GM13976 (cell line): Measurements from ENCODE around the gene RAF1.
"Not testable (repeated sequence)": the region's sequence is repeated elsewhere in the genome, so short reads cannot be mapped to it uniquely, and the experiment has no call there.

Experiments used
- DNase-seq: peaks from one replicate; pipeline ENCODE4 v3.0.0; 2012; ENCODE audit warnings: low spot score
- CTCF ChIP-seq: IDR thresholded peaks from 2 replicates; pipeline ENCODE4 v1.5.1; 2012; ENCODE audit warnings: borderline replicate concordance, mild to moderate bottlenecking; ENCODE audit not compliant: insufficient read depth; ENCODE audit errors: extremely low read depth, missing control alignments, control extremely low read depth
- in situ Hi-C: fragments of 300-500 bp; cut with MboI; formaldehyde crosslinking; loops from one replicate; pipeline ENCODE4 v1.12.0; 2022; ENCODE audit warnings: low sequenced_read_pairs, mixed read lengths, inconsistent platforms; ENCODE audit not compliant: unreplicated experiment

RAF1 gene

GRCh38 chr3:12679468-12679867 lies 15.6 kb upstream of the RAF1 start:
- in situ Hi-C loops: no loop called here
- no peak for DNase-seq
- TF ChIP-seq CTCF: no peak

GRCh38 chr3:12677616-12678015 lies 13.7 kb upstream of the RAF1 start:
- DNase-seq: no peak
- in situ Hi-C loops: no loop called here
- TF ChIP-seq CTCF: no peak

- in situ Hi-C loops: no loop called here
- DNase-seq: no peak
- no peak for TF ChIP-seq CTCF
Observed at GRCh38 chr3:12675115-12675810, 11.3 kb upstream of the RAF1 start.

GRCh38 chr3:12673956-12674736 lies 10.2 kb upstream of the RAF1 start:
- in situ Hi-C loops, DNase-seq: not testable (repeated sequence)

GRCh38 chr3:12671120-12671450 lies 7.2 kb upstream of the RAF1 start:
- TF ChIP-seq CTCF: no peak
- in situ Hi-C loops: no loop called here
- DNase-seq: no peak

- DNase-seq: no peak
- in situ Hi-C loops: no loop called here
- TF ChIP-seq CTCF: no peak
Observed at GRCh38 chr3:12670365-12671119, 6.6 kb upstream of the RAF1 start.
